NCI-H526 (cell line): ENCODE data around the gene PLCB4.
"Not testable (repeated sequence)": the region's sequence is repeated elsewhere in the genome, so short reads cannot be mapped to it uniquely, and the experiment has no call there.

Experiments used
- DNase-seq, 2 experiments: peaks; one replicate each; lab custom pipeline; 2025; lab: John Stamatoyannopoulos, UW

Gene PLCB4

GRCh38 chr20:9068841-9069663, at the start of gene PLCB4:
Gene PLCB4, plus strand, starts transcription at chr20:9069087. Its CDS starts 238,728 bp downstream, at chr20:9307815.
- peak; percentile 76 to 87 for DNase-seq

- no peak for DNase-seq
Measured at GRCh38 chr20:9019833-9020232, 49.1 kb upstream of the PLCB4 start.

GRCh38 chr20:9021216-9021615, 47.7 kb upstream of the PLCB4 start:
- DNase-seq = no peak

- no peak for DNase-seq
Measured at GRCh38 chr20:9021699-9022098, 47.2 kb upstream of the PLCB4 start.

- no peak for DNase-seq
Measured at GRCh38 chr20:9022376-9022775, 46.5 kb upstream of the PLCB4 start.

- DNase-seq = no peak
Measured at GRCh38 chr20:9024606-9025005, 44.3 kb upstream of the PLCB4 start.

- no peak for DNase-seq
Measured at GRCh38 chr20:9025011-9025410, 43.9 kb upstream of the PLCB4 start.

GRCh38 chr20:9025643-9026042, 43.2 kb upstream of the PLCB4 start:
- DNase-seq = no peak

GRCh38 chr20:9027626-9028025, 41.3 kb upstream of the PLCB4 start:
- no peak for DNase-seq

- no peak for DNase-seq
Measured at GRCh38 chr20:9028419-9028818, 40.5 kb upstream of the PLCB4 start.

GRCh38 chr20:9031991-9032390, 36.9 kb upstream of the PLCB4 start:
- DNase-seq = no peak

- no peak for DNase-seq
Measured at GRCh38 chr20:9032758-9033157, 36.1 kb upstream of the PLCB4 start.

GRCh38 chr20:9035126-9035525, 33.8 kb upstream of the PLCB4 start:
- no peak for DNase-seq

- DNase-seq = no peak
Measured at GRCh38 chr20:9036593-9036992, 32.3 kb upstream of the PLCB4 start.

- no peak for DNase-seq
Measured at GRCh38 chr20:9038791-9039535, 29.9 kb upstream of the PLCB4 start.

GRCh38 chr20:9040863-9041524, 27.9 kb upstream of the PLCB4 start:
- no peak for DNase-seq

GRCh38 chr20:9043364-9043763, 25.5 kb upstream of the PLCB4 start:
- DNase-seq = no peak

- not testable (repeated sequence) for DNase-seq
Measured at GRCh38 chr20:9047928-9048327, 21.0 kb upstream of the PLCB4 start.

GRCh38 chr20:9051508-9051907, 17.4 kb upstream of the PLCB4 start:
- DNase-seq = no peak

GRCh38 chr20:9052136-9052535, 16.8 kb upstream of the PLCB4 start:
- no peak for DNase-seq

GRCh38 chr20:9053108-9053507, 15.8 kb upstream of the PLCB4 start:
- no peak for DNase-seq

- no peak for DNase-seq
Measured at GRCh38 chr20:9054176-9054575, 14.7 kb upstream of the PLCB4 start.

GRCh38 chr20:9059931-9060330, 9.0 kb upstream of the PLCB4 start:
- DNase-seq = no peak
